DND-41 (cell line): ENCODE measurements around the gene GNB5.

Source experiments
- ATAC-seq: fragments of 200-7000 bp; cut with Tn5 transposase; 3 replicates; pipeline ENCODE4 v1.9.1; 2021; ENCODE audit warnings: low read depth; ENCODE audit not compliant: insufficient read depth
- DNase-seq: peaks from one replicate; pipeline ENCODE4 v3.0.0-alpha.2; 2020
- H2AFZ ChIP-seq: 2 replicates; pipeline ENCODE4 v1.6.0; 2012; ENCODE audit warnings: low read depth, low read length
- H3K27ac ChIP-seq: 2 replicates; pipeline ENCODE4 v1.5.1; 2012; ENCODE audit warnings: low read length, inconsistent platforms
- H3K27me3 ChIP-seq: fragments of 200-600 bp; sonication (generic); 2 replicates; pipeline ENCODE4 v1.6.0; 2012; ENCODE audit warnings: low read length, mild to moderate bottlenecking, inconsistent platforms; ENCODE audit not compliant: insufficient read depth, poor library complexity
- H3K36me3 ChIP-seq: 2 replicates; pipeline ENCODE4 v1.5.1; 2012; ENCODE audit warnings: low read length, inconsistent platforms; ENCODE audit not compliant: insufficient read depth
- H3K4me1 ChIP-seq: 2 replicates; pipeline ENCODE4 v1.5.1; 2012; ENCODE audit warnings: mild to moderate bottlenecking, low read length; ENCODE audit not compliant: insufficient read depth
- H3K4me2 ChIP-seq: 2 replicates; pipeline ENCODE4 v1.6.0; 2012; ENCODE audit warnings: mild to moderate bottlenecking, moderate library complexity, low read length, inconsistent platforms; ENCODE audit not compliant: insufficient read depth
- H3K4me3 ChIP-seq, 2 experiments: fragments of 200-600 bp in 1 of 2; shearing (Covaris generic) in 1 of 2; 2 replicates each; pipeline ENCODE4 v1.5.1; 2012 to 2016; ENCODE audit warnings: inconsistent platforms in 2 of 2, low read length in 2 of 2, mild to moderate bottlenecking in 2 of 2, low read depth in 1 of 2, moderate library complexity in 1 of 2
- H3K79me2 ChIP-seq: 2 replicates; pipeline ENCODE4 v1.6.0; 2012; ENCODE audit warnings: low read length, inconsistent platforms; ENCODE audit not compliant: insufficient read depth
- H3K9ac ChIP-seq: 2 replicates; pipeline ENCODE4 v1.6.0; 2012; ENCODE audit warnings: low read depth, mild to moderate bottlenecking, inconsistent platforms, low read length, moderate library complexity
- H3K9me3 ChIP-seq: 2 replicates; pipeline ENCODE4 v1.5.1; 2012; ENCODE audit warnings: low read length, moderate library complexity, mild to moderate bottlenecking, inconsistent platforms; ENCODE audit not compliant: insufficient read depth, severe bottlenecking
- H4K20me1 ChIP-seq: 2 replicates; pipeline ENCODE4 v1.6.0; 2012; ENCODE audit warnings: low read length; ENCODE audit not compliant: insufficient read depth
- EZH2 ChIP-seq: IDR thresholded peaks from 3 replicates; pipeline ENCODE4 v1.6.1; 2012; ENCODE audit warnings: borderline replicate concordance, low read depth, mild to moderate bottlenecking, moderate library complexity, low read length, inconsistent platforms; ENCODE audit not compliant: severe bottlenecking
- TF ChIP-seq, protein P1 (sequence below): IDR thresholded peaks from 2 replicates; pipeline ENCODE4 v1.5.1; 2012; ENCODE audit warnings: borderline replicate concordance, low read length, moderate library complexity, mild to moderate bottlenecking; ENCODE audit not compliant: poor library complexity, severe bottlenecking; ENCODE audit errors: extremely low read depth

GNB5 gene

DNA sequence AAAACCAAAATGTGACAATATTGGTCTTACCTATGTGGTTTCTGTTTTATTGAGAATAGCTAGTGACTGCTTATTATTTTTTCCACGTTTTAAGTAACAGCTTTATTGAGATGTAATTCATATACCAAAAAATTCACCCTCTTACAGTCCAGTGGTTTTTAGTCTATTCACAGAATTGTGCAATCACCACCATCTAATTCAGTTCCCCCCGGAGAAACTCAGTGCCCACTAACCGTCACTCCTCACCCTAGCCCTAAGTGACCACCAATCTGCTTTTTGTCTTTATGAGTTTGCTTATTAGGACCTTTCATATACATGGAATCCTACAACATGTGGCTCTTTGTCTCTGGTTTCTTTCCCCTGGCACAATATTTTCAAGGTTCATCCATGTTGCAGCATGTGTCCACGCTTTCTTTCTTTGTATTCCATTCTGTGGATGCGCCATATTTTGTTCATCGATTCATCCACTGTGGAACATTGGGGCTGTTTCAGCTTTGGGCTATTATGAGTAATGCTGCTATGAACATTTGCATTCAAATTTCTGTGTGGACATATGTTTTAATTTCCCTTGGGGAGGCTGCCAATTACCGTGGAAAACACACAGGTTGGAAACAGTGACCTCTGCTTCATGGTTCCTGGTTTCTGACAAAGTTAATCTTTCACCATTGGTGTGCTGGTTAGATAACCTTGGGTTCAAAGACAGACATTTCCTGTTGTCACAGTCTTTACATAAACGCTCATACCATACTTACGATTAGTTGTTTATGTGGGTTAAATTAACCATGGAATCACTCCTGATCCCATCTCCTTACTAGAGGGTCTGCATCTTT lies 75.4 kb downstream of the GNB5 start:
- no peak for ATAC-seq
- H3K27me3 ChIP-seq, result no peaks in the 10 kb centered on the region
- no peaks in the 10 kb centered on the region for H4K20me1 ChIP-seq
- TF ChIP-seq, protein P1, sequence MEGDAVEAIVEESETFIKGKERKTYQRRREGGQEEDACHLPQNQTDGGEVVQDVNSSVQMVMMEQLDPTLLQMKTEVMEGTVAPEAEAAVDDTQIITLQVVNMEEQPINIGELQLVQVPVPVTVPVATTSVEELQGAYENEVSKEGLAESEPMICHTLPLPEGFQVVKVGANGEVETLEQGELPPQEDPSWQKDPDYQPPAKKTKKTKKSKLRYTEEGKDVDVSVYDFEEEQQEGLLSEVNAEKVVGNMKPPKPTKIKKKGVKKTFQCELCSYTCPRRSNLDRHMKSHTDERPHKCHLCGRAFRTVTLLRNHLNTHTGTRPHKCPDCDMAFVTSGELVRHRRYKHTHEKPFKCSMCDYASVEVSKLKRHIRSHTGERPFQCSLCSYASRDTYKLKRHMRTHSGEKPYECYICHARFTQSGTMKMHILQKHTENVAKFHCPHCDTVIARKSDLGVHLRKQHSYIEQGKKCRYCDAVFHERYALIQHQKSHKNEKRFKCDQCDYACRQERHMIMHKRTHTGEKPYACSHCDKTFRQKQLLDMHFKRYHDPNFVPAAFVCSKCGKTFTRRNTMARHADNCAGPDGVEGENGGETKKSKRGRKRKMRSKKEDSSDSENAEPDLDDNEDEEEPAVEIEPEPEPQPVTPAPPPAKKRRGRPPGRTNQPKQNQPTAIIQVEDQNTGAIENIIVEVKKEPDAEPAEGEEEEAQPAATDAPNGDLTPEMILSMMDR, result no peak
- no peak for TF ChIP-seq EZH2
- H3K9me3 ChIP-seq, result no peaks in the 10 kb centered on the region
- no peaks in the 10 kb centered on the region for H3K4me1 ChIP-seq
- no peak overlapping the region for H3K27ac ChIP-seq
- no peak for DNase-seq
- H3K9ac ChIP-seq, result no peak overlapping the region
- no peaks in the 10 kb centered on the region for H3K36me3 ChIP-seq
- no peak overlapping the region for H3K4me2 ChIP-seq
- H2AFZ ChIP-seq, result no peak overlapping the region
- H3K79me2 ChIP-seq, result no peaks in the 10 kb centered on the region
- no peak overlapping the region for H3K4me3 ChIP-seq

DNA sequence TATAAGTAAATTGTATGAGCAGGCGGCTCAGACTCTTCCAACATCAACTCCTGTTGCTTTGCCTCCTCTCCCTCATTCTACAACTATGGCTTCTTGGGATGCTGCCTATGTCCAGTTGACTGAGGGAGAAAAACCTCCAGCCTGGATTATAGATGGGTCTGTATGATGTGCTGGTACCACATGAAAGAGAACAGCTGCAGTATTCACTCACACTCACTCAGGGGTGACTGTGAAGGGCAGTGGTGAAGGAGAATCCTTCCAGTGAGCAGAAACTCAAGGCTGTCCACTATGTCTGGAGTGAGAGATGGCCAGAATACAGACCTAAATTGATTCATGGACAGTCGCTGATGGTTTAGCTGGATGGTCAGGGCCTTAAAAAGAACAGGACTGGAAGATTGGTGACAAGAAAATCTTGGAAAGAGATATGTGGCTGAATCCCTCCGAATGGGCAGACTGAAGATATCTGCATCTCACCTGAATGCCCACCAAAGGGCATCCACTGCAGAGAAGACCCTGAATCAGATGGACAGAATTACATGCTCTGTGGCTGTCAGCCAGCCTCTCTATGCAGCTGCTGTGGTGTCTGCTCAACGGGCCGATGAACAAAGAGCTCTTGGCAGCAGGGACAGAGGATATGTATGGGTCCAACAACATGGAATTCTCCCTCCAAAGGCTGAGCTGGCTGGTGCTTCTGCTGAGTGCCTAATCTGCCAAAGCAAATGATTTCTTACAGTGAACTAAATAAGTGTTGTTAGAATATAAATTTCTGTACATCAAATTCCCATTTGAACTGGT lies 76.7 kb downstream of the GNB5 start:
- DNase-seq (no peak), ATAC-seq (no peak)
- H3K79me2 ChIP-seq, result no peaks in the 10 kb centered on the region
- H3K4me3 ChIP-seq, result no peak overlapping the region
- H3K9ac ChIP-seq, result no peak overlapping the region
- TF ChIP-seq EZH2, result no peak
- TF ChIP-seq, protein P1, result no peak
- no peak overlapping the region for H3K4me2 ChIP-seq
- H3K27me3 ChIP-seq, result no peaks in the 10 kb centered on the region
- no peaks in the 10 kb centered on the region for H4K20me1 ChIP-seq
- H3K9me3 ChIP-seq, result no peaks in the 10 kb centered on the region
- no peak overlapping the region for H2AFZ ChIP-seq
- H3K36me3 ChIP-seq, result no peaks in the 10 kb centered on the region
- H3K27ac ChIP-seq, result no peak overlapping the region
- no peaks in the 10 kb centered on the region for H3K4me1 ChIP-seq

DNA sequence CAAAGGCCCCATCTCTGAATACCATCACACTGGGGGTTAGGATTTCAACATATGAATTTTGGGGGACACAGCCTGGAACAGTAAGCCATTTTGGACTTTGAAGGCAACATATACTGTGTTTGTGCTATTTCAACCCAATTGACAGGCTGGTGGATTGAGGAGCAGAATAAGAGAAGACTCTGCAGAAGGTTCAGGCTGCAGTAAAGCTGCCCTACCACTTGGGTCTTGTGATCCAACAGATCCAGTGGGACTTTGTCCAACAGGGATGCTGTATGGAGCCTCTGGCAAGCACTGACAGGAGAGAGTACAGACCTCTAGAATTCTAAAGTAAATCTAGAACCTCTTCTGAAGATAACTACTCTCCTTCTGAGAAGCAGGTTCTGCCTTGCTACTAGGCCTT lies 77.5 kb downstream of the GNB5 start:
- H3K4me1 ChIP-seq, result no peaks in the 10 kb centered on the region
- no peaks in the 10 kb centered on the region for H3K27me3 ChIP-seq
- no peak overlapping the region for H3K27ac ChIP-seq
- H3K9ac ChIP-seq, result no peak overlapping the region
- TF ChIP-seq, protein P1, result no peak
- TF ChIP-seq EZH2, result no peak
- H3K36me3 ChIP-seq, result no peaks in the 10 kb centered on the region
- ATAC-seq, result no peak
- H4K20me1 ChIP-seq, result no peaks in the 10 kb centered on the region
- H3K79me2 ChIP-seq, result no peaks in the 10 kb centered on the region
- no peaks in the 10 kb centered on the region for H3K9me3 ChIP-seq
- H3K4me3 ChIP-seq, result no peak overlapping the region
- no peak overlapping the region for H2AFZ ChIP-seq
- no peak overlapping the region for H3K4me2 ChIP-seq
- no peak for DNase-seq
